Right lobe of liver (tissue), 4 donors: ENCODE measurements around the gene RFTN2.

Experiments
- POLR2A ChIP-seq: fragments of 450-650 bp; IDR thresholded peaks from one replicate; pipeline ENCODE4 v1.6.1; 2017; ENCODE audit warnings: antibody characterized with exemption, mild to moderate bottlenecking
- TF ChIP-seq, protein P1 (sequence below), 4 donors: fragments of 200-600 bp in 3 of 4; fragments of 450-650 bp in 1 of 4; IDR thresholded peaks; one replicate each; pipeline versions ENCODE4 v1.5.1 to v1.8.0; 2016 to 2022; ENCODE audit warnings: antibody characterized with exemption in 4 of 4, mild to moderate bottlenecking in 2 of 4
- donor health status: DM: no; HTN: no; CAD: no.
- donor health status: DM: no; HTN: no; CAD: no.
- donor health status: DM: no; HTN: yes; CAD: no.

DNA sequence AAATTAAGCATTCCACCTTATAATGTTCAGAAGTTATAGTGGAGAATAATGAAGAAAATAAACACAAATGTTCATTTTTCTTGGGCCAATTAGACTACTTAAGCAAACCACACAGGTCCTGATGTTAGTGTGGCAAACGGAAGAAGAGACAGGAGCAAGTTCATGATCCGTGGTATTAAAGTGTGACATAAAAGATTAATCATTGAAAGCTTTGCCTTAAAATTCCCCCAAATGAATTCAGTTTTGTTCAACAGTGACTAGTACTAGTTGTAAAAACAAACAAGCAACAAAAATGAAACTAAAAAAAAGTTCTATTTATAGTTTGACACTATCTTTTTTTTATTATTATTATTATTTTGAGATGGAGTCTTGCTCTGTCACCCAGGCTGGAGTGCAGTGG, 73.7 kb downstream of the RFTN2 start:
- TF ChIP-seq, protein P1, sequence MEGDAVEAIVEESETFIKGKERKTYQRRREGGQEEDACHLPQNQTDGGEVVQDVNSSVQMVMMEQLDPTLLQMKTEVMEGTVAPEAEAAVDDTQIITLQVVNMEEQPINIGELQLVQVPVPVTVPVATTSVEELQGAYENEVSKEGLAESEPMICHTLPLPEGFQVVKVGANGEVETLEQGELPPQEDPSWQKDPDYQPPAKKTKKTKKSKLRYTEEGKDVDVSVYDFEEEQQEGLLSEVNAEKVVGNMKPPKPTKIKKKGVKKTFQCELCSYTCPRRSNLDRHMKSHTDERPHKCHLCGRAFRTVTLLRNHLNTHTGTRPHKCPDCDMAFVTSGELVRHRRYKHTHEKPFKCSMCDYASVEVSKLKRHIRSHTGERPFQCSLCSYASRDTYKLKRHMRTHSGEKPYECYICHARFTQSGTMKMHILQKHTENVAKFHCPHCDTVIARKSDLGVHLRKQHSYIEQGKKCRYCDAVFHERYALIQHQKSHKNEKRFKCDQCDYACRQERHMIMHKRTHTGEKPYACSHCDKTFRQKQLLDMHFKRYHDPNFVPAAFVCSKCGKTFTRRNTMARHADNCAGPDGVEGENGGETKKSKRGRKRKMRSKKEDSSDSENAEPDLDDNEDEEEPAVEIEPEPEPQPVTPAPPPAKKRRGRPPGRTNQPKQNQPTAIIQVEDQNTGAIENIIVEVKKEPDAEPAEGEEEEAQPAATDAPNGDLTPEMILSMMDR (IDR thresholded peaks at IDR 0.05): no peak
- TF ChIP-seq POLR2A: no peak
